GM23338 (cell line): Measurements from ENCODE around the gene CCN6. TPM values are rescaled to one million over a fixed set of nuclear protein-coding genes. Genes with fewer than 3 reads are reported as not detected.

Source experiments
- ATAC-seq: fragments of 200-7000 bp; cut with Tn5 transposase; 3 replicates; pipeline ENCODE4 v1.9.1; 2020
- DNase-seq: peaks from one replicate; pipeline ENCODE4 v3.0.0-alpha.2; 2015; ENCODE audit warnings: low spot score
- H2AFZ ChIP-seq: fragments of 200-600 bp; sonication (generic); 2 replicates; pipeline ENCODE4 v1.8.0; 2016; ENCODE audit warnings: antibody characterized with exemption, mild to moderate bottlenecking, moderate library complexity
- H3F3A ChIP-seq: fragments of 200-600 bp; sonication (generic); replicated peaks from 2 replicates; pipeline ENCODE4 v1.8.0; 2017; ENCODE audit warnings: antibody characterized with exemption, mixed run types, low read depth
- H3K27ac ChIP-seq: fragments of 200-600 bp; sonication (generic); 2 replicates; pipeline ENCODE4 v1.6.1; 2016; ENCODE audit warnings: low read depth
- H3K27me3 ChIP-seq: fragments of 200-600 bp; sonication (generic); 2 replicates; pipeline ENCODE4 v1.8.0; 2016; ENCODE audit warnings: mild to moderate bottlenecking, mixed run types, moderate library complexity; ENCODE audit not compliant: insufficient read depth
- H3K36me3 ChIP-seq: fragments of 200-600 bp; sonication (generic); 2 replicates; pipeline ENCODE4 v1.8.0; 2016; ENCODE audit warnings: mild to moderate bottlenecking; ENCODE audit not compliant: insufficient read depth
- H3K4me1 ChIP-seq: fragments of 200-600 bp; sonication (generic); 2 replicates; pipeline ENCODE4 v1.8.0; 2016; ENCODE audit warnings: mild to moderate bottlenecking, moderate library complexity; ENCODE audit not compliant: insufficient read depth
- H3K4me2 ChIP-seq: fragments of 200-600 bp; sonication (generic); 2 replicates; pipeline ENCODE4 v1.7.1; 2017; ENCODE audit warnings: mixed run types
- H3K4me3 ChIP-seq: fragments of 200-600 bp; sonication (generic); 2 replicates; pipeline ENCODE4 v1.6.1; 2016; ENCODE audit warnings: mixed run types
- H3K79me2 ChIP-seq: fragments of 200-600 bp; sonication (generic); replicated peaks from 2 replicates; pipeline ENCODE4 v1.8.0; 2017; ENCODE audit warnings: mild to moderate bottlenecking; ENCODE audit not compliant: insufficient read depth
- H3K9me2 ChIP-seq: fragments of 200-600 bp; sonication (generic); 2 replicates; pipeline ENCODE4 v1.8.0; 2017; ENCODE audit not compliant: insufficient read depth
- H4K20me1 ChIP-seq: fragments of 200-600 bp; sonication (generic); replicated peaks from 2 replicates; pipeline ENCODE4 v1.8.0; 2017; ENCODE audit warnings: mild to moderate bottlenecking; ENCODE audit not compliant: insufficient read depth
- H3K27ac Mint-ChIP-seq: 2 replicates; pipeline ENCODE4 v1.8.0; 2020; ENCODE audit warnings: inconsistent platforms, mild to moderate bottlenecking, moderate library complexity, mixed read lengths
- H3K27me3 Mint-ChIP-seq: 3 replicates; pipeline ENCODE4 v1.8.0; 2022; ENCODE audit warnings: low read depth, mild to moderate bottlenecking, moderate library complexity, mixed read lengths, inconsistent platforms; ENCODE audit not compliant: insufficient read depth, poor library complexity
- H3K36me3 Mint-ChIP-seq: 3 replicates; pipeline ENCODE4 v1.8.0; 2021; ENCODE audit warnings: low read depth, mild to moderate bottlenecking, inconsistent platforms, moderate library complexity, mixed read lengths
- H3K4me1 Mint-ChIP-seq: 3 replicates; pipeline ENCODE4 v1.8.0; 2020; ENCODE audit warnings: mild to moderate bottlenecking, inconsistent platforms, mixed read lengths
- H3K4me3 Mint-ChIP-seq: 3 replicates; pipeline ENCODE4 v1.8.0; 2021; ENCODE audit warnings: moderate library complexity, mild to moderate bottlenecking, inconsistent platforms, mixed read lengths
- H3K9me3 Mint-ChIP-seq: 3 replicates; pipeline ENCODE4 v1.8.0; 2020; ENCODE audit warnings: moderate library complexity, mild to moderate bottlenecking, inconsistent platforms, mixed read lengths
- CREB1 ChIP-seq: fragments of 250-450 bp; sonication (Bioruptor Pico); IDR thresholded peaks from 2 replicates; pipeline ENCODE4 v1.5.0; 2020; ENCODE audit warnings: low read depth, mild to moderate bottlenecking, moderate library complexity
- CTCF ChIP-seq, 2 experiments: fragments of 200-600 bp in 1 of 2; sonication (generic) in 1 of 2; conservative IDR thresholded peaks; 2 replicates each; pipeline versions ENCODE4 v1.5.1 to v1.6.1; 2016 to 2017; ENCODE audit warnings: antibody characterized with exemption in 2 of 2, low read depth in 2 of 2, mild to moderate bottlenecking in 2 of 2, moderate library complexity in 1 of 2
- EZH2 ChIP-seq: fragments of 200-600 bp; sonication (generic); IDR thresholded peaks from one replicate; pipeline ENCODE4 v1.8.0; 2017; ENCODE audit warnings: antibody characterized with exemption, mild to moderate bottlenecking, low read depth; ENCODE audit not compliant: unreplicated experiment
- EZH2phosphoT487 ChIP-seq: fragments of 200-600 bp; sonication (generic); IDR thresholded peaks from one replicate; pipeline ENCODE4 v1.8.1; 2018; ENCODE audit warnings: antibody characterized with exemption; ENCODE audit not compliant: unreplicated experiment
- JUNB ChIP-seq: IDR thresholded peaks from one replicate; pipeline ENCODE4 v1.6.1; 2016; ENCODE audit warnings: antibody characterized with exemption; ENCODE audit not compliant: unreplicated experiment
- NANOG ChIP-seq: IDR thresholded peaks from 2 replicates; pipeline ENCODE4 v1.6.1; 2016; ENCODE audit warnings: antibody characterized with exemption, borderline replicate concordance
- POLR2AphosphoS5 ChIP-seq: IDR thresholded peaks from 2 replicates; pipeline ENCODE4 v1.6.1; 2016; ENCODE audit warnings: antibody characterized with exemption, low read depth
- REST ChIP-seq: IDR thresholded peaks from one replicate; pipeline ENCODE4 v1.6.1; 2018; ENCODE audit warnings: antibody characterized with exemption; ENCODE audit not compliant: unreplicated experiment
- STAT1 ChIP-seq: IDR thresholded peaks from one replicate; pipeline ENCODE4 v1.6.1; 2016; ENCODE audit warnings: antibody characterized with exemption; ENCODE audit not compliant: unreplicated experiment
- ZNF114 ChIP-seq: fragments of 250-450 bp; sonication (Bioruptor Pico); IDR thresholded peaks from 2 replicates; pipeline ENCODE4 v1.5.0; 2020; ENCODE audit warnings: mild to moderate bottlenecking, moderate library complexity
- ZNF331 ChIP-seq: fragments of 250-450 bp; sonication (Bioruptor Pico); IDR thresholded peaks from 2 replicates; pipeline ENCODE4 v1.5.0; 2020; ENCODE audit warnings: low read depth, mild to moderate bottlenecking, moderate library complexity
- ZNF462 ChIP-seq: fragments of 250-450 bp; sonication (Bioruptor Pico); IDR thresholded peaks from 2 replicates; pipeline ENCODE4 v1.5.0; 2020; ENCODE audit warnings: mild to moderate bottlenecking, moderate library complexity
- polyA plus RNA-seq: library from polyadenylated mRNA; unstranded; fragments of >200 nt; fragmentation: Nextera tagmentation; extraction: Ambion mirVana; gene quantifications from 2 replicates; pipeline ENCODE4 v1.2.1, GENCODE V29; 2016
- total RNA-seq: library from RNA; depleted of rRNA; stranded (reverse); fragments of >200 nt; shearing (Covaris generic); gene quantifications from 2 replicates; pipeline ENCODE4 v1.2.3, GENCODE V29; 2014
- TF ChIP-seq, protein P1 (sequence below): IDR thresholded peaks from 2 replicates; pipeline ENCODE4 v1.6.1; 2016; ENCODE audit warnings: antibody characterized with exemption

Gene CCN6
- total and polyA plus RNA-seq, 2 experiments from 2014 or later = 0.65 TPM; not detected in 1

- Mint-ChIP-seq H3K4me1 (no peaks in the 10 kb centered on the region), H3K9me3 (no peaks in the 10 kb centered on the region), H3K27me3 (no peaks in the 10 kb centered on the region), H3K36me3 (no peaks in the 10 kb centered on the region; the same call in 1 of the 3 replicates), H3K27ac (no peak overlapping the region), H3K4me3 (no peak overlapping the region)
- Histone ChIP-seq H3K4me3 (no peak overlapping the region), H2AFZ (no peak overlapping the region), H3F3A (no peaks in the 10 kb centered on the region), H3K27me3 (no peaks in the 10 kb centered on the region), H3K27ac (no peak overlapping the region), H3K36me3 (no peaks in the 10 kb centered on the region), H4K20me1 (no peaks in the 10 kb centered on the region), H3K4me2 (no peak overlapping the region), H3K9me2 (no peaks in the 10 kb centered on the region), H3K79me2 (no peaks in the 10 kb centered on the region), H3K4me1 (no peaks in the 10 kb centered on the region)
- TF ChIP-seq NANOG = no peak
- TF ChIP-seq CTCF (conservative IDR thresholded peaks at IDR 0.05; ENCODE audit: low read depth in 2 of 2) = no peak
- TF ChIP-seq ZNF462 (CRISPR knock-in tag) = no peak
- TF ChIP-seq EZH2phosphoT487 = no peak
- no peak for TF ChIP-seq ZNF114 (CRISPR knock-in tag)
- TF ChIP-seq EZH2 = no peak
- no peak for TF ChIP-seq JUNB
- no peak for TF ChIP-seq ZNF331 (CRISPR knock-in tag)
- TF ChIP-seq CREB1 (CRISPR knock-in tag) = no peak
- TF ChIP-seq, protein P1, sequence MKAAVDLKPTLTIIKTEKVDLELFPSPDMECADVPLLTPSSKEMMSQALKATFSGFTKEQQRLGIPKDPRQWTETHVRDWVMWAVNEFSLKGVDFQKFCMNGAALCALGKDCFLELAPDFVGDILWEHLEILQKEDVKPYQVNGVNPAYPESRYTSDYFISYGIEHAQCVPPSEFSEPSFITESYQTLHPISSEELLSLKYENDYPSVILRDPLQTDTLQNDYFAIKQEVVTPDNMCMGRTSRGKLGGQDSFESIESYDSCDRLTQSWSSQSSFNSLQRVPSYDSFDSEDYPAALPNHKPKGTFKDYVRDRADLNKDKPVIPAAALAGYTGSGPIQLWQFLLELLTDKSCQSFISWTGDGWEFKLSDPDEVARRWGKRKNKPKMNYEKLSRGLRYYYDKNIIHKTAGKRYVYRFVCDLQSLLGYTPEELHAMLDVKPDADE = no peak
- no peak for TF ChIP-seq REST
- no peak for TF ChIP-seq STAT1
- no peak for TF ChIP-seq POLR2AphosphoS5
- DNase-seq (no peak), ATAC-seq (no peak)
Observed at GRCh38 chr6:112065426-112065986, 11.6 kb downstream of the CCN6 start.
